Amniotic epithelial cell (primary cell): Measurements from ENCODE around the gene C1QTNF12.

Experiments used
- DNase-seq: peaks from one replicate; pipeline ENCODE4 v3.0.0-alpha.2; 2010; ENCODE audit warnings: low read depth

Gene C1QTNF12

GRCh38 chr1:1228596-1229321 lies 17.8 kb downstream of the C1QTNF12 start:
- DNase-seq = no peak

GRCh38 chr1:1228187-1228586 lies 18.3 kb downstream of the C1QTNF12 start:
- DNase-seq = no peak

- no peak for DNase-seq
Observed at GRCh38 chr1:1227386-1227785, 19.1 kb downstream of the C1QTNF12 start.

GRCh38 chr1:1226566-1227362 lies 19.8 kb downstream of the C1QTNF12 start:
- DNase-seq = no peak

GRCh38 chr1:1225913-1226312 lies 20.6 kb downstream of the C1QTNF12 start:
- no peak for DNase-seq

GRCh38 chr1:1225238-1225845 lies 21.2 kb downstream of the C1QTNF12 start:
- no peak for DNase-seq

- no peak for DNase-seq
Observed at GRCh38 chr1:1223891-1224290, 22.6 kb downstream of the C1QTNF12 start.

GRCh38 chr1:1223321-1223720 lies 23.2 kb downstream of the C1QTNF12 start:
- no peak for DNase-seq

GRCh38 chr1:1222575-1223225 lies 23.8 kb downstream of the C1QTNF12 start:
- no peak for DNase-seq

GRCh38 chr1:1221887-1222574 lies 24.5 kb downstream of the C1QTNF12 start:
- DNase-seq = no peak

- no peak for DNase-seq
Observed at GRCh38 chr1:1220197-1220596, 26.3 kb downstream of the C1QTNF12 start.

GRCh38 chr1:1219341-1219740 lies 27.2 kb downstream of the C1QTNF12 start:
- DNase-seq = no peak

GRCh38 chr1:1218524-1219200 lies 27.9 kb downstream of the C1QTNF12 start:
- no peak for DNase-seq

GRCh38 chr1:1217621-1218523 lies 28.6 kb downstream of the C1QTNF12 start:
- DNase-seq = peak; percentile 49

GRCh38 chr1:1216770-1217620 lies 29.5 kb downstream of the C1QTNF12 start:
- DNase-seq = no peak

- DNase-seq = no peak
Observed at GRCh38 chr1:1215881-1216605, 30.5 kb downstream of the C1QTNF12 start.

- DNase-seq = no peak
Observed at GRCh38 chr1:1215080-1215676, 31.3 kb downstream of the C1QTNF12 start.
